ENCODE data around the gene GPI. TPM values are rescaled to one million over a fixed set of nuclear protein-coding genes. Genes with fewer than 3 reads are reported as not detected.
A peak's percentile ranks its signal among the peaks of the same experiment; 100 is the strongest.
"Not testable (repeated sequence)": the region's sequence is repeated elsewhere in the genome, so short reads cannot be mapped to it uniquely, and the experiment has no call there.

Gene GPI
- polyA plus RNA-seq, 6 donors from 2014 or later = 98.5 to 118 (median 111) TPM

GRCh38 chr19:34382471-34382870, 17.5 kb downstream of the GPI start:
- no peaks in the 10 kb centered on the region for H3K9me3 Mint-ChIP-seq
- H3K4me3 Mint-ChIP-seq = no peak overlapping the region
- H3K27me3 Mint-ChIP-seq = no peaks in the 10 kb centered on the region
- peaks cover 5 to 29% (median 8%) of the 10 kb centered on the region in 3 donors for H3K4me1 Mint-ChIP-seq
- peaks cover 0 to 21% of the 10 kb centered on the region in 2 donors for H3K36me3 Mint-ChIP-seq
- DNase-seq = no peak
- peak overlapping the region in 3 of 6 donors; percentile 49 to 70 (median 63) for H3K27ac Mint-ChIP-seq
- ATAC-seq (ENCODE audit: low read depth in 2 of 2) = no peak

- no peaks in the 10 kb centered on the region for H3K9me3 Mint-ChIP-seq
- H3K27me3 Mint-ChIP-seq = no peaks in the 10 kb centered on the region
- H3K27ac Mint-ChIP-seq = peak overlapping the region in 2 of 6 donors; percentile 56 to 66
- no peak for ATAC-seq (ENCODE audit: low read depth in 2 of 2)
- no peak overlapping the region for H3K4me3 Mint-ChIP-seq
- DNase-seq = no peak
- H3K4me1 Mint-ChIP-seq = peaks cover 5 to 29% (median 8%) of the 10 kb centered on the region in 3 donors
- peaks cover 0 to 21% of the 10 kb centered on the region in 2 donors for H3K36me3 Mint-ChIP-seq
Observed at GRCh38 chr19:34383599-34383998, 18.6 kb downstream of the GPI start.

GRCh38 chr19:34386645-34387445, 21.8 kb downstream of the GPI start:
- no peak for DNase-seq
- Mint-ChIP-seq H3K27ac (peak overlapping the region in 1 of 6 donors; percentile 17), H3K36me3 (peaks cover 0 to 21% of the 10 kb centered on the region in 2 donors), H3K4me3 (no peak overlapping the region), H3K9me3 (no peaks in the 10 kb centered on the region), H3K4me1 (peaks cover 2 to 29% (median 8%) of the 10 kb centered on the region in 3 donors), H3K27me3 (no peaks in the 10 kb centered on the region)
- no peak for ATAC-seq (ENCODE audit: low read depth in 2 of 2)

- no peak for ATAC-seq (ENCODE audit: low read depth in 2 of 2)
- no peak overlapping the region for H3K4me3 Mint-ChIP-seq
Observed at GRCh38 chr19:34387446-34387810, 22.4 kb downstream of the GPI start.

GRCh38 chr19:34388745-34389144, 23.7 kb downstream of the GPI start:
- H3K4me3 Mint-ChIP-seq; DNase-seq; H3K9me3 Mint-ChIP-seq; H3K27me3 Mint-ChIP-seq; H3K36me3 Mint-ChIP-seq; H3K27ac Mint-ChIP-seq; ATAC-seq (ENCODE audit: low read depth in 2 of 2): not testable (repeated sequence)
- H3K4me1 Mint-ChIP-seq = peaks cover 0 to 15% (median 2%) of the 10 kb centered on the region in 3 donors

More at GRCh38 chr19:34387446-34387810, 22.4 kb downstream of the GPI start:
- Mint-ChIP-seq H3K4me1 (peaks cover 2 to 29% (median 6%) of the 10 kb centered on the region in 3 donors), H3K27me3 (no peaks in the 10 kb centered on the region), H3K9me3 (no peaks in the 10 kb centered on the region), H3K27ac (no peak overlapping the region), H3K36me3 (peaks cover 0 to 20% of the 10 kb centered on the region in 2 donors)
- no peak for DNase-seq

GRCh38 chr19:34391813-34392212, 26.8 kb downstream of the GPI start:
- H3K27ac Mint-ChIP-seq = no peak overlapping the region
- no peak overlapping the region for H3K4me3 Mint-ChIP-seq
- ATAC-seq (ENCODE audit: low read depth in 2 of 2) (no peak), DNase-seq (no peak)
- H3K36me3 Mint-ChIP-seq = no peaks in the 10 kb centered on the region
- H3K9me3 Mint-ChIP-seq = no peaks in the 10 kb centered on the region
- H3K4me1 Mint-ChIP-seq = no peaks in the 10 kb centered on the region
- H3K27me3 Mint-ChIP-seq = no peaks in the 10 kb centered on the region

- no peak overlapping the region for H3K27ac Mint-ChIP-seq
- no peaks in the 10 kb centered on the region for H3K9me3 Mint-ChIP-seq
- H3K4me1 Mint-ChIP-seq = no peaks in the 10 kb centered on the region
- H3K36me3 Mint-ChIP-seq = no peaks in the 10 kb centered on the region
- H3K27me3 Mint-ChIP-seq = no peaks in the 10 kb centered on the region
- no peak overlapping the region for H3K4me3 Mint-ChIP-seq
- ATAC-seq (ENCODE audit: low read depth in 2 of 2) (no peak), DNase-seq (no peak)
Observed at GRCh38 chr19:34393031-34393430, 28.0 kb downstream of the GPI start.

GRCh38 chr19:34393629-34394028, 28.6 kb downstream of the GPI start:
- H3K9me3 Mint-ChIP-seq = no peaks in the 10 kb centered on the region
- no peak overlapping the region for H3K27ac Mint-ChIP-seq

GRCh38 chr19:34397853-34398252, 32.9 kb downstream of the GPI start:
- ATAC-seq (ENCODE audit: low read depth in 2 of 2) (no peak), DNase-seq (no peak)
- Mint-ChIP-seq H3K4me1 (no peaks in the 10 kb centered on the region), H3K27ac (no peak overlapping the region), H3K4me3 (no peak overlapping the region), H3K36me3 (peaks cover 5 to 8% of the 10 kb centered on the region in 2 donors), H3K9me3 (no peaks in the 10 kb centered on the region), H3K27me3 (no peaks in the 10 kb centered on the region)

More at GRCh38 chr19:34393629-34394028, 28.6 kb downstream of the GPI start:
- H3K4me1 Mint-ChIP-seq = no peaks in the 10 kb centered on the region
- ATAC-seq (ENCODE audit: low read depth in 2 of 2) = no peak
- no peaks in the 10 kb centered on the region for H3K27me3 Mint-ChIP-seq
- DNase-seq = no peak
- H3K36me3 Mint-ChIP-seq = no peaks in the 10 kb centered on the region
- H3K4me3 Mint-ChIP-seq = no peak overlapping the region

- ATAC-seq (ENCODE audit: low read depth in 2 of 2) (no peak), DNase-seq (no peak)
- Mint-ChIP-seq H3K27ac (peak overlapping the region in 1 of 6 donors; percentile 73), H3K4me1 (peaks cover 0 to 8% (median 7%) of the 10 kb centered on the region in 3 donors), H3K9me3 (no peaks in the 10 kb centered on the region), H3K27me3 (no peaks in the 10 kb centered on the region), H3K4me3 (peak overlapping the region in 1 of 8 donors; percentile 56), H3K36me3 (peaks cover 5 to 8% of the 10 kb centered on the region in 2 donors)
Observed at GRCh38 chr19:34399886-34400285, 34.9 kb downstream of the GPI start.

- not testable (repeated sequence) for H3K9me3 Mint-ChIP-seq; H3K4me1 Mint-ChIP-seq; H3K27ac Mint-ChIP-seq; H3K27me3 Mint-ChIP-seq; ATAC-seq (ENCODE audit: low read depth in 2 of 2); H3K4me3 Mint-ChIP-seq; DNase-seq; H3K36me3 Mint-ChIP-seq
Observed at GRCh38 chr19:34400844-34401243, 35.8 kb downstream of the GPI start.

GRCh38 chr19:34402074-34402600, 37.1 kb downstream of the GPI start:
- DNase-seq (no peak), ATAC-seq (ENCODE audit: low read depth in 2 of 2) (no peak)
- Mint-ChIP-seq H3K9me3 (no peaks in the 10 kb centered on the region), H3K36me3 (peaks cover 5 to 8% of the 10 kb centered on the region in 2 donors), H3K27ac (no peak overlapping the region), H3K27me3 (no peaks in the 10 kb centered on the region), H3K4me1 (peaks cover 0 to 8% (median 7%) of the 10 kb centered on the region in 3 donors), H3K4me3 (no peak overlapping the region)

- ATAC-seq (ENCODE audit: low read depth in 2 of 2) = peak in 1 of 2 donors; percentile 2
- peak overlapping the region in 5 of 6 donors; percentile 18 to 91 (median 80) for H3K27ac Mint-ChIP-seq
Observed at GRCh38 chr19:34403784-34404108, 38.8 kb downstream of the GPI start.

More at GRCh38 chr19:34403784-34404108, 38.8 kb downstream of the GPI start:
- Mint-ChIP-seq H3K27me3 (no peaks in the 10 kb centered on the region), H3K9me3 (no peaks in the 10 kb centered on the region), H3K4me1 (peaks cover 2 to 9% (median 8%) of the 10 kb centered on the region in 3 donors), H3K36me3 (peaks cover 5 to 8% of the 10 kb centered on the region in 2 donors), H3K4me3 (peak overlapping the region; percentile 88 to 99 (median 95))
- no peak for DNase-seq
